ENCODE data around the gene PPIA. TPM values are rescaled to one million over a fixed set of nuclear protein-coding genes. Genes with fewer than 3 reads are reported as not detected.

Gene PPIA
- total RNA-seq, 3 donors from 2014 or later, result 1,127 to 1,313 (median 1,259) TPM

GRCh38 chr7:44811571-44811970, 15.1 kb downstream of the PPIA start:
- no peak for DNase-seq (ENCODE audit: low spot score in 2 of 2)
- no peaks in the 10 kb centered on the region for H3K9me3 ChIP-seq
- no peaks in the 10 kb centered on the region for H3K36me3 ChIP-seq
- no peaks in the 10 kb centered on the region for H3K4me1 ChIP-seq
- TF ChIP-seq POLR2AphosphoS5 (IDR thresholded peaks at IDR 0.05) (no peak), CTCF (IDR thresholded peaks at IDR 0.05) (no peak), POLR2A (IDR thresholded peaks at IDR 0.05) (no peak)
- intact Hi-C loops (cut with DNase I; ENCODE audit: low total_unique reads), result no loop called here
- no peak overlapping the region for H3K4me3 ChIP-seq
- H3K27ac ChIP-seq, result no peak overlapping the region
- H3K27me3 ChIP-seq, result no peaks in the 10 kb centered on the region

GRCh38 chr7:44814919-44815318, 18.4 kb downstream of the PPIA start:
- DNase-seq (ENCODE audit: low spot score in 2 of 2), result no peak
- H3K4me1 ChIP-seq, result no peaks in the 10 kb centered on the region
- TF ChIP-seq POLR2AphosphoS5 (IDR thresholded peaks at IDR 0.05), result no peak
- TF ChIP-seq POLR2A (IDR thresholded peaks at IDR 0.05), result no peak
- no peak for TF ChIP-seq CTCF (IDR thresholded peaks at IDR 0.05)
- no peaks in the 10 kb centered on the region for H3K36me3 ChIP-seq
- intact Hi-C loops (cut with DNase I; ENCODE audit: low total_unique reads), result no loop called here
- H3K4me3 ChIP-seq, result no peak overlapping the region
- no peak overlapping the region for H3K27ac ChIP-seq
- no peaks in the 10 kb centered on the region for H3K9me3 ChIP-seq
- no peaks in the 10 kb centered on the region for H3K27me3 ChIP-seq

- H3K36me3 ChIP-seq, result no peaks in the 10 kb centered on the region
- no peak for DNase-seq (ENCODE audit: low spot score in 2 of 2)
- no peak overlapping the region for H3K27ac ChIP-seq
- H3K4me1 ChIP-seq, result no peaks in the 10 kb centered on the region
- H3K27me3 ChIP-seq, result no peaks in the 10 kb centered on the region
- intact Hi-C loops (cut with DNase I; ENCODE audit: low total_unique reads), result no loop called here
- TF ChIP-seq CTCF (IDR thresholded peaks at IDR 0.05) (no peak), POLR2A (IDR thresholded peaks at IDR 0.05) (no peak), POLR2AphosphoS5 (IDR thresholded peaks at IDR 0.05) (no peak)
- H3K9me3 ChIP-seq, result no peaks in the 10 kb centered on the region
- H3K4me3 ChIP-seq, result no peak overlapping the region
These were observed 22.8 kb downstream of the PPIA start for GRCh38 chr7:44819292-44819691.

- H3K4me3 ChIP-seq, result no peak overlapping the region
- no peak overlapping the region for H3K27ac ChIP-seq
- intact Hi-C loops (cut with DNase I; ENCODE audit: low total_unique reads), result no loop called here
These were observed 26.8 kb downstream of the PPIA start for GRCh38 chr7:44823255-44823781.

GRCh38 chr7:44824894-44825526, 28.5 kb downstream of the PPIA start:
- H3K36me3 ChIP-seq, result no peaks in the 10 kb centered on the region
- no peaks in the 10 kb centered on the region for H3K9me3 ChIP-seq
- intact Hi-C loops (cut with DNase I; ENCODE audit: low total_unique reads), result no loop called here
- H3K4me1 ChIP-seq, result no peaks in the 10 kb centered on the region
- H3K4me3 ChIP-seq, result no peak overlapping the region
- no peak for DNase-seq (ENCODE audit: low spot score in 2 of 2)
- no peaks in the 10 kb centered on the region for H3K27me3 ChIP-seq
- H3K27ac ChIP-seq, result no peak overlapping the region
- no peak for TF ChIP-seq POLR2A (IDR thresholded peaks at IDR 0.05)
- TF ChIP-seq CTCF (IDR thresholded peaks at IDR 0.05), result no peak
- TF ChIP-seq POLR2AphosphoS5 (IDR thresholded peaks at IDR 0.05), result no peak

More at GRCh38 chr7:44823255-44823781, 26.8 kb downstream of the PPIA start:
- no peak for TF ChIP-seq POLR2A (IDR thresholded peaks at IDR 0.05)
- H3K27me3 ChIP-seq, result no peaks in the 10 kb centered on the region
- DNase-seq (ENCODE audit: low spot score in 2 of 2), result no peak
- no peaks in the 10 kb centered on the region for H3K9me3 ChIP-seq
- no peaks in the 10 kb centered on the region for H3K4me1 ChIP-seq
- no peaks in the 10 kb centered on the region for H3K36me3 ChIP-seq

All from breast epithelium (tissue), 4 donors.